Activated naive CD8-positive, alpha-beta T cell treated with anti-CD3 and anti-CD28 coated beads for 36 hours (primary cell): ENCODE data around the gene DNAJC24. TPM values are rescaled to one million over a fixed set of nuclear protein-coding genes. Genes with fewer than 3 reads are reported as not detected.

Source experiments
- total RNA-seq, 2 experiments: library from RNA; stranded (reverse); gene quantifications; one replicate each; pipeline ENCODE4 v1.2.3, GENCODE V29; 2021

DNAJC24 gene
- total RNA-seq, 2 experiments from 2014 or later, result 16.3 to 22.8 TPM

Other genes with a start within 250 kb of the DNAJC24 start
- under 1 TPM; 0.14 to 0.36 TPM for gene DCDC1, start 121 bp upstream of the DNAJC24 start, total RNA-seq
- 10 to 100 TPM; 22.5 to 24.3 TPM for gene IMMP1L, start 139.8 kb downstream of the DNAJC24 start, total RNA-seq
- 10 to 100 TPM; 17.6 to 17.8 TPM for gene ELP4, start 139.9 kb downstream of the DNAJC24 start, total RNA-seq